OCI-LY7 (cell line): ENCODE data around the gene NCAPD2. TPM values are rescaled to one million over a fixed set of nuclear protein-coding genes. Genes with fewer than 3 reads are reported as not detected.

Experiments used
- BruUV-seq: library from RNA; stranded (reverse); fragments of 400-500 nt; replicated peaks from 2 replicates; lab custom pipeline; 2021; lab: Mats Ljungman, UMichigan
- CTCF ChIA-PET: fragments of 300-600 bp; sonication (Branson Sonifier 250); formaldehyde crosslinking; loops from one replicate; lab custom pipeline; 2022; ENCODE audit warnings: antibody characterized with exemption; ENCODE audit not compliant: unreplicated experiment; lab: Charles Lee
- POLR2A ChIA-PET: fragments of 300-600 bp; sonication (Branson Sonifier 250); formaldehyde crosslinking; loops from one replicate; lab custom pipeline; 2022; ENCODE audit warnings: antibody characterized with exemption; lab: Charles Lee
- DNase-seq: peaks from one replicate; pipeline ENCODE4 v3.0.0-alpha.2; 2015; ENCODE audit warnings: low spot score
- H2AFZ ChIP-seq: fragments of 200-600 bp; sonication (generic), shearing (Covaris generic); 2 replicates; pipeline ENCODE4 v1.6.1; 2014; ENCODE audit warnings: mild to moderate bottlenecking, antibody characterized with exemption, low read length, moderate library complexity
- H3K27ac ChIP-seq: fragments of 200-600 bp; sonication (generic); 2 replicates; pipeline ENCODE4 v1.5.1; 2014; ENCODE audit warnings: mixed run types, low read depth, mild to moderate bottlenecking, moderate library complexity, low read length, inconsistent platforms; ENCODE audit not compliant: poor library complexity, severe bottlenecking
- H3K36me3 ChIP-seq: fragments of 200-600 bp; sonication (generic); 2 replicates; pipeline ENCODE4 v1.6.1; 2014; ENCODE audit warnings: mild to moderate bottlenecking, antibody characterized with exemption, low read length, moderate library complexity, mixed read lengths; ENCODE audit not compliant: insufficient read depth
- H3K4me1 ChIP-seq: fragments of 200-600 bp; sonication (generic); 2 replicates; pipeline ENCODE4 v1.5.1; 2014; ENCODE audit warnings: mild to moderate bottlenecking, low read length; ENCODE audit not compliant: insufficient read depth, poor library complexity, severe bottlenecking
- H3K4me2 ChIP-seq: fragments of 200-600 bp; sonication (generic); 2 replicates; pipeline ENCODE4 v1.6.1; 2014; ENCODE audit warnings: mild to moderate bottlenecking, low read length
- H3K4me3 ChIP-seq: fragments of 200-600 bp; sonication (generic); 2 replicates; pipeline ENCODE4 v1.5.1; 2014; ENCODE audit warnings: mild to moderate bottlenecking, low read depth, low read length; ENCODE audit not compliant: poor library complexity, severe bottlenecking
- H3K79me2 ChIP-seq: fragments of 200-600 bp; sonication (generic); 2 replicates; pipeline ENCODE4 v1.6.1; 2016; ENCODE audit warnings: low read depth, mild to moderate bottlenecking, low read length, moderate library complexity, mixed read lengths; ENCODE audit not compliant: insufficient read depth
- H3K9me2 ChIP-seq: fragments of 200-600 bp; sonication (generic); 2 replicates; pipeline ENCODE4 v1.6.1; 2016; ENCODE audit warnings: mild to moderate bottlenecking, low read length, mixed read lengths; ENCODE audit not compliant: insufficient read depth
- H3K9me3 ChIP-seq: fragments of 200-600 bp; sonication (generic); 2 replicates; pipeline ENCODE4 v1.6.1; 2014; ENCODE audit warnings: mild to moderate bottlenecking, mixed run types, low read length, mixed read lengths
- H4K20me1 ChIP-seq: fragments of 200-600 bp; sonication (generic); 2 replicates; pipeline ENCODE4 v1.6.1; 2014; ENCODE audit warnings: mild to moderate bottlenecking, antibody characterized with exemption, low read length, moderate library complexity, mixed read lengths; ENCODE audit not compliant: insufficient read depth
- EZH2phosphoT487 ChIP-seq: fragments of 200-600 bp; sonication (generic); IDR thresholded peaks from 2 replicates; pipeline ENCODE4 v1.6.1; 2018; ENCODE audit warnings: low read depth, borderline replicate concordance, mild to moderate bottlenecking, mixed run types, antibody characterized with exemption, low read length, moderate library complexity, mixed read lengths
- intact Hi-C: fragments of 100-400 bp; cut with micrococcal nuclease; formaldehyde crosslinking; loops from one replicate; pipeline ENCODE4 v1.10.0; 2022; ENCODE audit not compliant: unreplicated experiment
- total RNA-seq, 2 experiments: library from RNA; depleted of rRNA in 1 of 2; stranded (reverse); fragments of >200 nt in 1 of 2; shearing (Covaris generic) in 1 of 2; gene quantifications; 2 replicates each; pipeline ENCODE4 v1.2.3, GENCODE V29; 2014 to 2022
- TF ChIP-seq, protein P1 (sequence below): fragments of 200-600 bp; sonication (generic); conservative IDR thresholded peaks from 2 replicates; pipeline ENCODE4 v1.5.1; 2014; ENCODE audit warnings: mild to moderate bottlenecking, antibody characterized with exemption, low read length, moderate library complexity, mixed read lengths

The NCAPD2 gene
- total RNA-seq, 2 experiments from 2014 or later = 157 to 225 TPM

DNA sequence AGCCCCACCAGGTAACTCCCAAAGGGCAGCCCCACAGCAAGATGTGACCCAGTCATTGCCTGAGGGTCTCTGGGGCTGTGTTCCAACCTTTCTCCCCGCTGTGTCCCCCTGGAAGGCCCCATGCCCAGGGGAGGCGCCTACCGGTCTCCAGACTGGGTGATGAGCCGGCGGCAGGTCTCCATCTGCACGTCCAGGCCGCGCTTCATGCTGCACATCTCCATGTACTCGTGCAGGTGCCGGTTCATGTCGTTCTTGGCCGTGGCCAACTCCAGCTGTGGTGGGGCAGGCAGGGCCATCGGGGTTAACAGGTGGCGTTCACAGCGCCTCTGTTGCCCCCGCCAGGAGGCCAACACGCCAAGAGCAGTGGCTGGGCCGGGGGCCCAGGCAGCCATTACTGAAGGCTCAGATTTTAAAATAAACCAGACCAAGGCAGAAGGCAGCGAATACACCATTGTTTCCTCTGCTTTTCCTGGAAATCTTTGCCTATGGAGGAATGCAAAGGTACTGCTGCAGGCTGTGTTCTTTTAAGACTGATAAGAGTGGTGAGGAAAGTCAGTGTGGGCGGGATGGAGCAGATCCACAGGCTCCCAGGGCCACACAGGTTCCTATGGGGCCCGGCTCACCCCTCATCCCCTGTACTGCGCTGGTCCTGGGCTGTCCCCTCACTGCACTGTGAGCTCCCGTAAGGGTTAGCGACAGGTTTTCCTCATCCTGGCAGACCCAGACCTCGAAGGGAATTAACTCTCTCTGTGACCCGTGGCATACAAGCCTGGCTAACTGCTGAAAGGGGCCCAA is 47.7 kb downstream of the NCAPD2 start:
- POLR2A ChIA-PET = interaction anchor here (0.6 to 0.7 kb wide), 5 partner anchors 64 to 1038 kb away, joined by 3 to 4 read pairs (median 3); no protein-coding TSS in a partner anchor
- BruUV-seq = no TSS peak
- no peaks in the 10 kb centered on the region for H3K9me3 ChIP-seq
- H3K4me1 ChIP-seq = peaks cover 49% of the 10 kb centered on the region
- CTCF ChIA-PET = interaction anchor here (0.6 kb wide), 1 partner anchor 328 kb away, joined by 4 read pairs; no protein-coding TSS in a partner anchor
- no peak overlapping the region for H2AFZ ChIP-seq
- no peaks in the 10 kb centered on the region for H4K20me1 ChIP-seq
- no peak overlapping the region for H3K4me3 ChIP-seq
- intact Hi-C loops = no loop called here
- H3K4me2 ChIP-seq = peak overlapping the region; percentile 93; the same call in 1 of the 2 replicates
- TF ChIP-seq EZH2phosphoT487 = no peak
- TF ChIP-seq, protein P1, sequence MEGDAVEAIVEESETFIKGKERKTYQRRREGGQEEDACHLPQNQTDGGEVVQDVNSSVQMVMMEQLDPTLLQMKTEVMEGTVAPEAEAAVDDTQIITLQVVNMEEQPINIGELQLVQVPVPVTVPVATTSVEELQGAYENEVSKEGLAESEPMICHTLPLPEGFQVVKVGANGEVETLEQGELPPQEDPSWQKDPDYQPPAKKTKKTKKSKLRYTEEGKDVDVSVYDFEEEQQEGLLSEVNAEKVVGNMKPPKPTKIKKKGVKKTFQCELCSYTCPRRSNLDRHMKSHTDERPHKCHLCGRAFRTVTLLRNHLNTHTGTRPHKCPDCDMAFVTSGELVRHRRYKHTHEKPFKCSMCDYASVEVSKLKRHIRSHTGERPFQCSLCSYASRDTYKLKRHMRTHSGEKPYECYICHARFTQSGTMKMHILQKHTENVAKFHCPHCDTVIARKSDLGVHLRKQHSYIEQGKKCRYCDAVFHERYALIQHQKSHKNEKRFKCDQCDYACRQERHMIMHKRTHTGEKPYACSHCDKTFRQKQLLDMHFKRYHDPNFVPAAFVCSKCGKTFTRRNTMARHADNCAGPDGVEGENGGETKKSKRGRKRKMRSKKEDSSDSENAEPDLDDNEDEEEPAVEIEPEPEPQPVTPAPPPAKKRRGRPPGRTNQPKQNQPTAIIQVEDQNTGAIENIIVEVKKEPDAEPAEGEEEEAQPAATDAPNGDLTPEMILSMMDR = no peak
- H3K27ac ChIP-seq = peak overlapping the region; percentile 95
- H3K79me2 ChIP-seq = peaks cover 3% of the 10 kb centered on the region; the same call in 1 of the 2 replicates
- DNase-seq = no peak
- peaks cover 75% of the 10 kb centered on the region for H3K36me3 ChIP-seq
- H3K9me2 ChIP-seq = no peaks in the 10 kb centered on the region

GRCh38 chr12:6542209-6543009 is 48.5 kb downstream of the NCAPD2 start:
- no peak for DNase-seq
- Histone ChIP-seq H3K36me3 (peaks cover 75% of the 10 kb centered on the region), H3K4me2 (no peak overlapping the region), H3K4me1 (peaks cover 40% of the 10 kb centered on the region), H3K27ac (no peak overlapping the region), H3K9me2 (no peaks in the 10 kb centered on the region), H3K9me3 (no peaks in the 10 kb centered on the region), H3K79me2 (no peaks in the 10 kb centered on the region), H3K4me3 (no peak overlapping the region), H2AFZ (no peak overlapping the region), H4K20me1 (no peaks in the 10 kb centered on the region)
- no peak for TF ChIP-seq EZH2phosphoT487
- TF ChIP-seq, protein P1 = no peak
- ChIA-PET CTCF (no interaction called here), POLR2A (no interaction called here)
- intact Hi-C loops = no loop called here
- no TSS peak for BruUV-seq
